ENCODE measurements around the gene CRYBB1. TPM values are rescaled to one million over a fixed set of nuclear protein-coding genes. Genes with fewer than 3 reads are reported as not detected.

Gene CRYBB1
- total RNA-seq, 2 donors from 2014 or later, result not detected

DNA sequence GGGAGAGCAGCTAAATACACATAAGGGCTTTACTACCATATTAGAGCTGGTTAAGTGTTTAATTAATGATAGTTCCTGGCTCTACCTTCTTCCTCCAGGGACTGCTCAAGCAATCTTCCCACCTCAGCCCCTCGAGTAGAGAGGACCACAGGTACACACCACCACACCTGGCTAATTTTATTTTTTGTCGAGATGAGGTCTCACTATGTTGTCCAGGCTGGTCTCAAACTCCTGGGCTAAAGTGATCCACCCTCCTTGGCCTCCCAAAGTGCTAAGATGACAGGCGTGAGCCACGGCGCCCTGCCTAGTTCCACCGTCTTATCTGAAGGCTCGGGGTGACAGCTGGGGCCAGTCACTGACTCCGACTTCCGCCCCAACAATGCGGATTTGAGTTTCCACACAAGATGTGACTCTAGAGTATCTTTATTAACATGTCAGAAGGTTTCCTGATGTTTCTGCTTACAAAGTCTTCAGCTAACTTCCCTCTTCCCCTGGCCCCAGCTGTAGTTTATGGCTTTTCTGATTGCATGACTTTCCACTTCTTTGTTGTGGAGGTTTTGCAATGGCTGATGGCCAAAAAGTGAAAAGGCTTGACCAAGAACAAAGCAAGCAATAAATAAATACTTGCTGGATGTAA, 44.7 kb downstream of the CRYBB1 start:
- Mint-ChIP-seq H3K4me1 (ENCODE audit: low read depth in 2 of 2) (peaks cover 71 to 72% of the 10 kb centered on the region in 2 donors), H3K36me3 (peaks cover 6% of the 10 kb centered on the region), H3K9me3 (no peaks in the 10 kb centered on the region), H3K27ac (peak overlapping the region; percentile 75 to 96), H3K4me3 (peak overlapping the region; percentile 49), H3K27me3 (no peaks in the 10 kb centered on the region)
- ATAC-seq (peak; percentile 72 to 85), DNase-seq (ENCODE audit: low spot score) (peak; percentile 60)

DNA sequence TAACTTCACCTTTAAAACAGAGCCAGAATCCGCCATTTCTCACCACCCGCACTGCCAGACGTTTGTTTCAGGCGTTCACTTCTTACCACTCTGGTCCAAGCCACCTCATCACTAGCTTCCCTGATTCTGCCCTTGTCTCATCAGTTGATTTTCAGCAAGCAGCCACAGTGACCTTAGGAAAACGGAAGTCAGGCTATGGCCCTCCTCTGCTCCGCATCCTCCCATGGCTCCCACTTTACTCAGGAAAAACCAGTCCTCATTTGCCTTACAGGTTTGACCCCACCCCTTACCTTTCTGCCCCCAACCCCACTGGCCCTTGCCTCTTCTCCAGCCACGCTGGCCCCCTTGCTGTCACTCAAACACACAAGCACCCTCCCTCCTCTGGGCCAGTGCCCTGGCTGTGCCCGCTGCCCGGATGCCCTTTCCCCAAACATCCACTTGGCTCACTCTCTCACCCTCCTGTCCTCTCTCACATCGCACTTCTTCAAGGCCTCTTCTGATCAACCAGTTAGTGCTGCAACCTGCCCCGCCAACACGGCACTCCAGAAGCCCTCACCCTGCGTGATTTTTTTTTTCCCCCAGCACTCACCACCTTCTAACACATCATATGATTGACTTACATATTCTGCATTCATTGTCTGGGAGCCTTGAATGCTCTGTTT, 46.8 kb downstream of the CRYBB1 start:
- peak in 1 of 2 donors; percentile 60 for ATAC-seq
- Mint-ChIP-seq H3K9me3 (no peaks in the 10 kb centered on the region), H3K27me3 (no peaks in the 10 kb centered on the region), H3K36me3 (peaks cover under 1% of the 10 kb centered on the region), H3K27ac (peak overlapping the region; percentile 75 to 96), H3K4me1 (ENCODE audit: low read depth in 2 of 2) (peaks cover 80% of the 10 kb centered on the region in 2 donors), H3K4me3 (no peak overlapping the region)
- DNase-seq (ENCODE audit: low spot score), result peak; percentile 61

DNA sequence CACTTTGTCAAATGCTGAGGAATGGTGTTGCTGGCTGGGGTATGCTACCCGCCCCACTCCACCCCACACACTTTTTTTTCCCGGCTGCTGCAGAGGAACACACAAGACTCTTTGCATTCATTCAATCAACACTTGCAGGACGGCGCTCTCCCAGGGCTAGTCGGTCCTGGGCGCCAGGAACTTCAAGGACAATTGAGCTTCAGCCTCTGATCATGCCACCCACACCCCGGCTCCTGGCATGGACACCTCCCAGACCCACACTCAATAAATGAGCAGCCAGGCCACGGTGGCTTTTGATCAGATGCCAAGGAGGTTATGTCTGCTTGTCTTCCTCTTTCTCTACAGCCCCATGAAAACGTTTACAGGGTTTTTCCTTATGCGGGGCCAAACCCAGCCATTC, 47.7 kb downstream of the CRYBB1 start:
- ATAC-seq, result no peak
- Mint-ChIP-seq H3K4me3 (no peak overlapping the region), H3K4me1 (ENCODE audit: low read depth in 2 of 2) (peaks cover 79 to 81% of the 10 kb centered on the region in 2 donors), H3K27me3 (no peaks in the 10 kb centered on the region), H3K27ac (peak overlapping the region; percentile 75 to 96), H3K9me3 (no peaks in the 10 kb centered on the region), H3K36me3 (no peaks in the 10 kb centered on the region)
- no peak for DNase-seq (ENCODE audit: low spot score)

DNA sequence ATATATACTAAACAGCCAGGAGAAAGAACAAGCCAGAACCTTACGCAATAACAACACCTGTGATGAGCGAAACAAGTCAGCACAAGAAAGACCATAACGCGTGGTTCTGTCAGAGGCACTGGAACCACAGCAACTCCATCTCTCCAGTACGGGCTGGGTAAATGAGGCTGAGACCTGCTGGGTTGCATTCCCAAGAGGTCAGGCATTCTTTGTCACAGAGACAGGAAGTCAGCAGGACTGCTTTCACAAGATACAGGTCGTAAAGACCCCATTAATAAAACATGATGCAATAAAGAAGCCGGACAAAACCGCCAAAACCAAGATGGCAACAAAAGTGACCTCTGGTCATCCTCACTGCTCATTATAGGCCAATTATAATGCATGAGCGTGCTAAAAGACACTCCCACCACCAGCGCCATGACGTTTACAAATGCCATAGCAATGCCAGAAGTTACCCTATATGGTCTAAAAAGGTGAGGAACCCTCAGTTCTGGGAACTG, 49.6 kb downstream of the CRYBB1 start:
- Mint-ChIP-seq H3K27me3 (no peaks in the 10 kb centered on the region), H3K4me3 (peak overlapping the region; percentile 20), H3K27ac (peak overlapping the region; percentile 26 to 83), H3K4me1 (ENCODE audit: low read depth in 2 of 2) (peaks cover 74 to 79% of the 10 kb centered on the region in 2 donors), H3K36me3 (no peaks in the 10 kb centered on the region), H3K9me3 (no peaks in the 10 kb centered on the region)
- DNase-seq (ENCODE audit: low spot score), result peak; percentile 49
- ATAC-seq, result no peak

DNA sequence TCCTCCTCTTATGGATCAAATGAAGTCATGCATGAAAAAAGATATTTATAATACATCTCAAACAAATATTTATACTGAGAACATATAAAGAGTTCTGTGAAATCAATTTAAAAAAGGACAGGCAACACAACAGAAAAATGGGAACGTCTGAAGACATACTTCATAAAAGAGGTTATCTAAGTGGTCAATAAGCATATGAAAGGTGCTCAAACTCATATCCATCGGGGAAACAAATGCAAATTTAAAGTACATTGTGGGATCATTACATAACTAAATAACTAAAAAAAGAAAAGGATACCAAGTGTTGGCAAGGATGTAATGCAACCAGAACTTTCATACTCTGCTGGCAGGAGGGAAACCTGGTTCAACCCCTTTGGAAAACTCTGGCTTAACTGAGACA, 50.2 kb downstream of the CRYBB1 start:
- Mint-ChIP-seq H3K27ac (peak overlapping the region; percentile 26 to 83), H3K4me3 (peak overlapping the region; percentile 20), H3K4me1 (ENCODE audit: low read depth in 2 of 2) (peaks cover 67 to 77% of the 10 kb centered on the region in 2 donors), H3K27me3 (no peaks in the 10 kb centered on the region), H3K36me3 (no peaks in the 10 kb centered on the region), H3K9me3 (no peaks in the 10 kb centered on the region)
- DNase-seq (ENCODE audit: low spot score) (no peak), ATAC-seq (no peak)

DNA sequence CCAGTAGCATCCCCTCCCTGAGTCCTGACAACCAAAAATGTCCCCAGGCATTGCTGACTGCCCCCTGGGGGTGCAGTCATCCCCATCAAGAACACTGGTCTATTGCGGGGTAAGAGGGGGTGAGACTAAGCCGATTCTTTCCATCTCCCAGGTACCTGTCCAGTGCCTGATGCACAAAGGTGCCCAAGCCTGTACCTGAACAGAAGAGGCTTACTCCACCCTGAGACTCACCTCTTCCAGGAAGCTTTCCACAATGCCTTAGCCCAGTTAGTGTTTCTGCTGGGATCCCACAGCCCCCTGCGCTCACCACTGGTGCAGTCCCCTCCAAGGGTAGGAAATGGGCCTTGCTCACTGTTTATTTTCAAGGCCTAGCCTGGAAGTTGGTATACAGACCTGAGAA, 50.8 kb downstream of the CRYBB1 start:
- peak overlapping the region; percentile 16 to 54 for H3K27ac Mint-ChIP-seq
- H3K4me1 Mint-ChIP-seq (ENCODE audit: low read depth in 2 of 2), result peaks cover 63 to 79% of the 10 kb centered on the region in 2 donors
- peak; percentile 22 for DNase-seq (ENCODE audit: low spot score)
- peak overlapping the region; percentile 55 for H3K4me3 Mint-ChIP-seq
- H3K36me3 Mint-ChIP-seq, result no peaks in the 10 kb centered on the region
- no peaks in the 10 kb centered on the region for H3K27me3 Mint-ChIP-seq
- H3K9me3 Mint-ChIP-seq, result no peaks in the 10 kb centered on the region
- ATAC-seq, result no peak

DNA sequence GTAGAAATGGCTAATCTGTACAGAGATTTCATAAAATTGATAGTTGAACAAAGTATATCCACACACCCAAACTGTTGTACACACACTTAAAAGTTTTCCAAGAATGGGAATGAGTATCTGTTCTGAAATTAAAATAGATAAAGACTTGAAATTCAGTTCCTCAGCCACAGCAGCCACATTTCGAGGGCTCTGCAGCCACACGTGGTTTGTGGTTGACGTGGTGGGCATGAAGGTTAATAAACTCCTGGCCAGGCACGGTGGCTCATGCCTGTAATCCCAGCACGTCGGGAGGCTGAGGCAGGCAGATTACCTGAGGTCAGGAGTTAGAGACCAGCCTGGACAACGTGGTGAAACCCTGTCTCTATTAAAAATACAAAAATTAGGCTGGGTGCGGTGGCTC, 51.9 kb downstream of the CRYBB1 start:
- ATAC-seq, result no peak
- Mint-ChIP-seq H3K36me3 (no peaks in the 10 kb centered on the region), H3K9me3 (no peaks in the 10 kb centered on the region), H3K27me3 (no peaks in the 10 kb centered on the region), H3K4me1 (ENCODE audit: low read depth in 2 of 2) (peaks cover 53 to 71% of the 10 kb centered on the region in 2 donors), H3K4me3 (no peak overlapping the region), H3K27ac (peak overlapping the region in 1 of 2 donors; percentile 16)
- peak; percentile 67 for DNase-seq (ENCODE audit: low spot score)

DNA sequence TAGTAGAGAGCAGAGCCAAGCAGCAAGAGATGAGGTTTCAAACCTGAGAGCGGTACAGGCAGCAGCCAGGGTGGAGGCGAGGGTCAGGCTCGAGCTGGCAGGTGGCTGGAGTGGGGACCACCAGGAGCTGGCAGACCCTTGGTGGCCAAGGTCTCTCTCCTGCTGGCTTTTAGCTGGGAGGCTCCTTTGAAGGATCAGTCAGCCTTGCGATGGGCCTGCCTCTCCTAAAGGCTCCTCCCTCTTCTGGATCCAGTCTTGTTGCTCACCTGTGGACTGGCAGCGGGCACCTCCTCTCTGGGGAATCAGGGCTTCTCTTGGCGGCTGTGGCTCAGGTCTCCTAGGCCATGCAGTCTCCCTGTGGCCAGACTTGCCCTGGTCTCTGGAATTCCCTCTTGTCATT, 52.6 kb downstream of the CRYBB1 start:
- H3K27ac Mint-ChIP-seq, result no peak overlapping the region
- peaks cover 53 to 71% of the 10 kb centered on the region in 2 donors for H3K4me1 Mint-ChIP-seq (ENCODE audit: low read depth in 2 of 2)
- H3K36me3 Mint-ChIP-seq, result no peaks in the 10 kb centered on the region
- ATAC-seq (no peak), DNase-seq (ENCODE audit: low spot score) (peak; percentile 49)
- no peak overlapping the region for H3K4me3 Mint-ChIP-seq
- H3K9me3 Mint-ChIP-seq, result no peaks in the 10 kb centered on the region
- no peaks in the 10 kb centered on the region for H3K27me3 Mint-ChIP-seq

DNA sequence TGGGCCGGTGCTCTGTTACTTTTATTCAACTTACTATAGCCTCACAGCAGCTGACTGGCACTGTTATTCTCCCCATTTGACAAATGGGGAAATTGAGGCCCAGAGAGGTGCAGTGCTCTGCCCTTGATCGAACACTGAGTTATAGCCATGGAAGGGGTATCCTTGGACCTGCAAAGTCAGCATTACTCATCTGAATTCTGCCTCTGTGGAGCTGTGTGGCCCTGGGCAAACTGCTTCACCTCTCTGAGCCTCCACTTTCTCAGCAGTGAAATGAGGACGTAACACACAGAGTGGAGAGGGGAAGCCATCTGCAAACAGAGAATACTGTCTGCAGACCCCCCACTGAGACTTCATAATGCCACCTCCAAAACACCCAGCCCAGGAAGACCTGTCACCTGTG, 53.2 kb downstream of the CRYBB1 start:
- peaks cover 56 to 74% of the 10 kb centered on the region in 2 donors for H3K4me1 Mint-ChIP-seq (ENCODE audit: low read depth in 2 of 2)
- H3K4me3 Mint-ChIP-seq, result no peak overlapping the region
- no peaks in the 10 kb centered on the region for H3K36me3 Mint-ChIP-seq
- DNase-seq (ENCODE audit: low spot score) (no peak), ATAC-seq (no peak)
- no peaks in the 10 kb centered on the region for H3K9me3 Mint-ChIP-seq
- H3K27ac Mint-ChIP-seq, result no peak overlapping the region
- no peaks in the 10 kb centered on the region for H3K27me3 Mint-ChIP-seq

DNA sequence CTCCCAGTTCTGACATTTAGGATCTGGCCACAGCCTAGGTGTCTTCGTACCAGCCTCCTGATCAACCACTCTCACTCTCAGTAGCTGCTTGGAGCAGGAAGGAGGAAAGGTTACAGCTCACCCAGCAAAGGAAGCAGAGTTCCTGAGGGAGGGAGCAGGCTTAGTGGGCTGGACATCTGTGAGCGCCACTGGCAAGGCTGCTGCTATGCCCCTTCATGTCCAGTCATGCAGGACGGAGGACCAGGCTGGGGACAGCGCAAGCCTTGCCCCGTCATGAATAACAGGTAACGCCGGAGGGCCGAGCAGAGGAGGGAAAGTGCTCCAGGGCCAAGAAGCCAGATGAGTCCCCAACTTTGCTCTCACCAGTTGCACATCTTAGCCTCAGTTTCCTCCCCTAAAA, 53.6 kb downstream of the CRYBB1 start:
- Mint-ChIP-seq H3K27me3 (no peaks in the 10 kb centered on the region), H3K36me3 (no peaks in the 10 kb centered on the region), H3K4me1 (ENCODE audit: low read depth in 2 of 2) (peaks cover 60 to 76% of the 10 kb centered on the region in 2 donors), H3K27ac (peak overlapping the region in 1 of 2 donors; percentile 62), H3K4me3 (no peak overlapping the region), H3K9me3 (no peaks in the 10 kb centered on the region)
- no peak for ATAC-seq
- peak; percentile 26 for DNase-seq (ENCODE audit: low spot score)

DNA sequence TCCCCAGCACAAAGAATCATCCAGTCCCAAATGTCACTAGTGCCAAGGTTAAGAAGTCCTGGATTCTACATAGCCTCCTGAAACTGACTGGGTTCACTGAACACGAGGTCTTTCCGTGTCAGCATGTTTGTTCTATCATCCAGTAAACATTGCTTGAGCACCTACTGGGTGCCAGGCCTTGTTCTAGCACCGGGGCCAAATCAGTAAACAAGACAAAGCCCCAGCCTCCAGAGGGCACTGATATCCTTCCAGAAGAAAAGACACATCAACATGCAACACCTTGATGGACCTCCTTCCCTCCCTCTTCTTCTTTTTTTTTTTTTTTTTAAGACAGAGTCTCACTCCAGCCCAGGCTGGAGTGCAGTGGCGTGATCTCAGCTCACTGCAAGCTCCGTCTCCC, 54.8 kb downstream of the CRYBB1 start:
- ATAC-seq, result no peak
- no peaks in the 10 kb centered on the region for H3K9me3 Mint-ChIP-seq
- peaks cover 61 to 72% of the 10 kb centered on the region in 2 donors for H3K4me1 Mint-ChIP-seq (ENCODE audit: low read depth in 2 of 2)

DNA sequence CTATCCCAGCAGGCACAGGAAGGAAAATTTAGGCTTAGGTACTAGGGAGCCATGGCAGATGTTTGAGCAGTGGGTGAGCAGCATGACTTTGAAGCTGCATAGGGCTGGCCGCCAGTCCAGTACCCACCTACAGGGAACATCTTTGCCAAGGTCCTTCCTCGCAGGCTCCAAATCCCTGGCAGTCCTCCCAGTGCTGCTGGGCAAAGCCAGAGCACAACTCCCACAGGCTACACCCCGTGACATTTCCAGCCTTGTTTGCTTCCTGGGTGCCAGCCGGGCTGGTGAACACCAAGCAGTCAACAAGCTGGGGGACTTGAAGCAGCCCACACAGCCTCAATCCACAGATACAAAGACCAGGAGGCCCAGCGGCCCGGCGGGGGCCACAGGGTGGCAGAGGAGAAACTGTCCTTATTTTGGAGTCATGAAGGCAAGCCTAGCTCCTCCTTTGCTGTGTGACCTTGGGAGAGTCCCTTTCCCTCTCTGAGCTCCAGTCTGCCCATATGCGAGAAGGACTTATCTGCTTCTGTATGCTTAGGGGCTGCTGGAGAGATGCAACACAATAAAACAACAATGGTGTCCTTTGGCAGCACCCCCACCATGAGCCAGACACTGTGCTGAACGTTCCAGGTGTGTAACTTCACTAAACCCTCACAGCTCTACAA, 55.9 kb downstream of the CRYBB1 start:
- no peak for ATAC-seq
- H3K4me3 Mint-ChIP-seq, result no peak overlapping the region
- H3K27me3 Mint-ChIP-seq, result no peaks in the 10 kb centered on the region
- H3K4me1 Mint-ChIP-seq (ENCODE audit: low read depth in 2 of 2), result peaks cover 58 to 70% of the 10 kb centered on the region in 2 donors
- H3K9me3 Mint-ChIP-seq, result no peaks in the 10 kb centered on the region
- H3K27ac Mint-ChIP-seq, result peak overlapping the region; percentile 58 to 65
- no peaks in the 10 kb centered on the region for H3K36me3 Mint-ChIP-seq
- DNase-seq (ENCODE audit: low spot score), result peak; percentile 49

More for the DNA sequence above, 54.8 kb downstream of the CRYBB1 start:
- H3K27me3 Mint-ChIP-seq, result no peaks in the 10 kb centered on the region
- peak overlapping the region; percentile 54 to 65 for H3K27ac Mint-ChIP-seq
- no peak overlapping the region for H3K4me3 Mint-ChIP-seq
- no peaks in the 10 kb centered on the region for H3K36me3 Mint-ChIP-seq
- DNase-seq (ENCODE audit: low spot score), result peak; percentile 32

DNA sequence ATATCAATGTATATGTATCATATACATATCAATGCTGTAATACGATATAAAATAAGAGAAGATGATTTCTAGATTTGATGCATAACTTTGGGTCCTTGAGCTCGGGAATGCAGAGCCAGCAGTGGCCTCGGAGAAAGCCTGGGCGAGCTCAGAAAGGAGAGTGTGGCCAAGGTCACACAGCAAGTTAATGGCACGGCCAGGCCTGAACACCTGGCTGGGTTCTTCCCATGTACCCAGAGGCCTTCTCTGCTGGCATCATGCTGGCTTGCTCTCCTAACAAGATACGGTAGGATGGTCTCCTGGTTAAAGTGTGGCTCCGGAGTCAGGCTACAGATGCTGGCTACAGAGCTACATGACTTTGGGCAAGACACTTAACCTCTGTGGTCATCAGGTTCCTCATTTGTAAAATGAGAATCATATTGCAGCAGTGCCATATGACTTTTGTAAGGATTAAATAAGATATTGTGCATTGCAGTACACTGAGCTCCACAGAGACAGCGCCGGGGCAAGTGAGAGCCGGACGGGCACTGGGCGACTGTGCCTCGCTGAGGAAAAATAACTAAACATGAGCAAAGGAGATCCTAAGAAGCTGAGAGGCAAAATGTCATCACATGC, 57.8 kb downstream of the CRYBB1 start:
- H3K4me1 Mint-ChIP-seq (ENCODE audit: low read depth in 2 of 2), result peaks cover 51 to 62% of the 10 kb centered on the region in 2 donors
- no peaks in the 10 kb centered on the region for H3K9me3 Mint-ChIP-seq
- H3K36me3 Mint-ChIP-seq, result no peaks in the 10 kb centered on the region
- H3K4me3 Mint-ChIP-seq, result no peak overlapping the region
- DNase-seq (ENCODE audit: low spot score) (peak; percentile 35), ATAC-seq (no peak)
- no peaks in the 10 kb centered on the region for H3K27me3 Mint-ChIP-seq
- H3K27ac Mint-ChIP-seq, result peak overlapping the region in 1 of 2 donors; percentile 81
